GM18517 (cell line): ENCODE measurements around the gene PRDM16.
"Not testable (repeated sequence)": the region's sequence is repeated elsewhere in the genome, so short reads cannot be mapped to it uniquely, and the experiment has no call there.

Experiments
- ATAC-seq: cut with Tn5 transposase; IDR thresholded peaks from one replicate; pipeline ENCODE4 v1.9.1; 2021; ENCODE audit warnings: mild to moderate bottlenecking, moderate library complexity; ENCODE audit not compliant: unreplicated experiment

Gene PRDM16

DNA sequence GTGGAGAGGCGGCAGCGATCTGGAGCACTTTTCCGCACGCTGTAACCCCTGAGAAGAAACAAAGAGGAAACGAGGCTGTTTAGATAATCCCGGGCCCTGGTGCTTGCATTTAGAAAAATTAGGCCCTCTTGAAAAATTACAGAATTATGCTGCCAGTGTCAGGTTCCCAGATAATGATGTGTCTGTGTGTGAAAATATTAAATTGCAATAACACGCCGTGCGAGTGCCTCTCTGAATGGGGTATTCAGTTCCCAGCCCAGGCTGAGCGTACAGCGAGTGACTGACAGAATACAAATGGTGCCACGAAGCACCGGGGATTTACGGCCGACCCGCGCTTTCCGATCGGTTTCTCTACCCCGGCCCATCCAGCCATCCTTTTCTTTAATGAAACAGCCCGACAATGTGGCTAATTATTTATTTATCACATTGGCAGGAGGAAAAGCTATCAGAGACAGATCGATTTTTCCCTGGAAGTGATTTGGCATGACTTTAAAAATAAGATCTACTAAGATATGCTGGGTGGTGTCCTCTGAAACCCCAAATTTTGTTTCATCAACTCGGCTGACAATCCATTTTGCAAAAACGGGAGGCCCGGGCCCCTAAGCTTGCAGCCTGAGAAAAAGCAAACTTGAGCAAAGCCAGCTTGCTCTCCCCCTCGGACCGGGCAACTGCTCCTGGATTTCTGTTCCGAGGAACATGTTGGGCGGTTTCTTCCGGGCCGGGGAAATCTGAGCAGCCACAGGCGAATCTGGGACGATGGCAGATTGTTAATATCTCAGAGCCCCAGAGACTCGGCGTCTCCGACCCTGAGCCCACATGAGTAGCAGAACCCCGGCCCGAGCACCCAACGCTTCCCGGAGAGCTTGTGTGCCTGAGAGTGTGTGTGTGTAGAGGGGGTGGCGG lies 11.3 kb downstream of the PRDM16 start:
- ATAC-seq, result no peak

DNA sequence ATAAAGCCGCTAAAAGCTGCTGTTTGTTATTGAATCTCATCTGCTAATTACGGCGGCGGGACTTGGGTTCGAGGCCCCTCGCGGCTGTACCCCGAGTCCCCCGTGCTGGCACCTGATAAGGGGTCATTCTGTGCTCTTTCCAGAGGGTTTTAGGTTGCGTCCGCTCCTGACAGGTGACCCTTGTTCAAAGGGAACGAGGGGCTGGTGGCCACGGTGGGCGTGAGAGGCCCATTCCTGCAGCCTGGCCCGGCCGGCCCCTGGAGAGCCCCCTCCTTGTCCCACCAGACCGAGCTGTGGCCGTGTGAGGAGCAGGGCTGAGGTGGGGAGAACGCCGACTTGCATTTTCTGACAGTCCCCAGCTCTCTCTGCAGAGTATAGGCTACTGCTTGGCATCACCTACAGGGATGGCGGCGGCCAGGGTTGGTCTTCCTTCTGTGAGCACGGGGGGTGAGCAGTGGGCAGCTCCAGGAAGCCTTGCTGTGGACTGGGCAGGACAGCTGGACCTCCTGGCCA lies 12.2 kb downstream of the PRDM16 start:
- ATAC-seq, result no peak

GRCh38 chr1:3082051-3082450 lies 13.0 kb downstream of the PRDM16 start:
- ATAC-seq, result no peak

- ATAC-seq, result no peak
Observed at GRCh38 chr1:3082571-3083516, 13.8 kb downstream of the PRDM16 start.

GRCh38 chr1:3084154-3084553 lies 15.2 kb downstream of the PRDM16 start:
- ATAC-seq, result no peak

DNA sequence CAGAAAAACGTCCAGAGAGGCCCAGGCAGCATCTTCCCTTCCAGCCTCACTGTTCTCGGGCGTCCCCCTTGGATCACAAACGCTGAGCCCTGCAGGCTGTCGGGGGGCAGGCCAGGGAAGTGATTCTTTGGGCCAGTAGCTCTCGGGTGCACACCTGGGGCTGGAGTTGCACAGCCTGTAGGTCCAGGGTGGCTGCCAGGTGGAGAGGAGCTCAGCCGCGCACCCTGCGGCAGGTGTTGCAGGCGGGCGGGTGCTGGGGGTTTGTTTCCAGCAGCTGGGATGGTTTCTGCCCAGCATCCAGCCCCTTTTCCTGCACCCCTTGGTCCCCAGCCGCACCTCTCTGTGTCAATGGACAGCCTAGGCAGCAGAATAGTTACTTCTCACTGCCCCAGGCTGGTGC lies 15.7 kb downstream of the PRDM16 start:
- no peak for ATAC-seq

DNA sequence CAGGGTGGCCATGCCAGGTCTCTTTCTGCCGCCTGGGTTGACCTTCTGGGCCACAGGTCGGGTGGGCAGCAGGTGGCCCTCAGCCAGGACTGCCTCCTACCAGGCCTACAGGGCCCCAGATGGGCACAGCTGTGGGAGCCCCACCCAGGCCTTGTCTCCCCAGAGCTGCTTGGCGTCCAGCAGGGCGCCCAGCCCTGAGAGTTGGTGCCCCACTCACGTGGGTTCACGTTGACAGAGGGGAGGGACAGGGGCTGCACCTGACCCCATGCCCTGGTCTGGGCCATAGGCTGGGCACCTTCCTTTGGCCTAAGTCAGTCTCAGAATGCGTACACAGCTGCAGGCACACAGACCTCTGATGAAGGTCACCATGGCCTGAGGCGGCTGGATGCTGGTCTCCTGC lies 16.7 kb downstream of the PRDM16 start:
- no peak for ATAC-seq

DNA sequence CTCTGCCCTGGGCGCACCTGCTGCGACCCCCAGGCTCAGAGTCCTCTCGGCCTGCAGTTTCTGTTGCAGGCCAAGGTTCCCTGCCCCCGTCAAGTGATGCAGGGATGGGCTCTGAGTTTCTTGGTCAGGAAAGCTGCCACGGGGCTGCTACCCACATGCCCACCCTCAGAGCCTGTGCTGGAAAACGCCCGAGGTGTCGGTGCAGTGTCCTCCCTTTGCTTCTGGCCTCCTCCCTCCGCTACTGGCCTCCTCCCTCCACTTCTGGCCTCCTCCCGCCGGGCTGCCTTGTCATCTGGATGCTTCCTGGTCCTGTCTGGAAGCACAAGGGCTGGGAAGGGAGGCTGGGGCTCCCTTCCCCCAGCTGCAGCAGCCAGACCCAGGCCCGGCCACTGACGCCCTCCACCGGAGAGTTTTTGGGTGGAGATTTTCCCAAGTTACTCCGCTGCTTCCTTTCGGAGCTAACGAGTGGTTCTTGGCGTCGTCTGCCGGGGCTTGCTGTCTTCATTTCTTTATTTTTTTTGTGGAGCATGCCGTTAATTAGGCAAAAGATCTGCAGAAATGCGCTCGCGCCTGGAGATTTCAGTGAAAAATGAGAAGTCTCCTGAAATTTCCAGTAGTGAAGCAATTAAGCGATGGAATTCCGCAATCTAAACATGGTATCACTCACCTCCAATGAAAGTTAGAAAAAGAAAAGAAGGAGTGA lies 17.4 kb downstream of the PRDM16 start:
- ATAC-seq, result no peak

DNA sequence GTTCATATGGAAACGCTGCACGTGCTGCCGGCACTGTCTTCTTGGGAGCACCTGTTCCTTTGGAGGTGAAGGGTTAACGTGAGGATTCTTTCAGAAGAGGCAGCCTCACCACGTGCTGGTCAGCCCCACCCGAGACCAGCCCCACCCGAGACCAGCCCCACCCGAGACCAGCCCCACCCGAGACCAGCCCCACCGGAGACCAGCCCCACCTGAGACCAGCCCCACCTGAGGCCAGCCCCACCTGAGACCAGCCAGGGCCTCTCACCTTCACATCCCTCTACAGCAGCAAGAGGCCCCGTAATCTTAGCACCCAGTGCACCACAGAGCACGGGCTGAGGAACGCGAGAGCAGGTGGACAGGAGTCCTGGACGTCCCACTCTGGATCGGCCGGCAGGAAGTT lies 18.0 kb downstream of the PRDM16 start:
- no peak for ATAC-seq

- ATAC-seq, result not testable (repeated sequence)
Observed at GRCh38 chr1:3087946-3088668, 19.1 kb downstream of the PRDM16 start.

- ATAC-seq, result no peak
Observed at GRCh38 chr1:3089490-3089889, 20.5 kb downstream of the PRDM16 start.

DNA sequence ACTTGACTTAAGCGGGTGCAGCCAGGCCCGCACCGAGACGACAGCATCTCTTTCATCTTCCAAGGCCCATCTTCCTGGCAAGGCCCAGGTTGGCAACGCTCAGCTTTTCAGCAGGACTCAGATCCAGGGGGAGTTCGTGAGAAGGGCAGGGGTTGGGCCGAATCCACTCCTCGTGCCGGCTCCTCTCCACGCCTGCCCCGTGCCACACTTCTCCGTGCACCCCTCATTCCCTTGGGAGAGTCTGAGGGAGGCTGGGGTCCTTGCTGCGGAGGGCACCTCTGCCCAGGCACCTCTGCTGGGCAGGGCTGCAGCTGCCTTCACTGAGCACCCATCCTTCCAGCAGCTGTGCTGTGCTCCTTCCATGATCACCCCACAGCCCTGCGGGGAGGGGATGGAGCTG lies 22.3 kb downstream of the PRDM16 start:
- ATAC-seq, result no peak

- no peak for ATAC-seq
Observed at GRCh38 chr1:3092530-3092929, 23.5 kb downstream of the PRDM16 start.

GRCh38 chr1:3093898-3094626 lies 25.1 kb downstream of the PRDM16 start:
- ATAC-seq, result no peak

GRCh38 chr1:3094863-3095780 lies 26.1 kb downstream of the PRDM16 start:
- no peak for ATAC-seq

GRCh38 chr1:3096345-3096744 lies 27.3 kb downstream of the PRDM16 start:
- no peak for ATAC-seq

DNA sequence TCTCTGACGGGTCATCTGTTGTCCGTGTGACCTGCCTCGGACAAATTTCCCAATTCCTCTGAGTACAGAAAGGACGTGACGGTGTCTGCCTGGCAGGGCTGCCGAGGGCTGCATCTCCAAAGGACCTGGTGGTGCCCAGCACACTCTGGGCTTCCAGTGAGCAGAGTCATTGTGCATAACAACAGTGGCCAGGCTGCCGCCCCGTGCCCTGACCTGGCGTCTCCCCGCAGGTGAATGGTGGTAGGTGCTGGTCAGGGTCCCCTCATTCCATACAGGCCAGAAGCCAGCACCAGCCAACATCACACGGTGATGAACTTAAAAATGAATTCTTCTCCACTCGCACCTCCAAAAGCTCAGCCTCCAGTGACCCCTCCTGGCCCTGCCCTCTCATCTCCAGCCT lies 28.2 kb downstream of the PRDM16 start:
- ATAC-seq, result no peak

DNA sequence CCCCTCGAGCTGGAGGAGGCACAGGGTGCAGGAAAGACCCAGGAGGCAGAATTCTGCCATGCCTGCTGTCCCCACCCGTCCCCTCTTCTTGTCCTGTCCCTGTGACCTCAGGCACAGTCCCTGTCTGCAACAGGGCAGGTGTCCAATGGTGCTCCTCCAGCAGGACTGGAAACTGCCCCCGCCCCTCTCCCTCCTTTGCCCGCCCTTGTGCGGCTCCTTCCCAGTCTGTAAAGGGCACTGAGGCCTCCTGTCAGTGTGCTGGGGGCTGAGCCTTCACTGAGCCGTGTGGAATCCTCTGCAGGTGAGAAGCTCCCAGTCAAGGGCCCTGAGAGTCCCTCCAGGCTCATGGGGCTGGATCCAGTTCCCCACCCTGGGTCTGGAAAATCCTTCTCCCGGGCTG lies 28.9 kb downstream of the PRDM16 start:
- ATAC-seq, result no peak

DNA sequence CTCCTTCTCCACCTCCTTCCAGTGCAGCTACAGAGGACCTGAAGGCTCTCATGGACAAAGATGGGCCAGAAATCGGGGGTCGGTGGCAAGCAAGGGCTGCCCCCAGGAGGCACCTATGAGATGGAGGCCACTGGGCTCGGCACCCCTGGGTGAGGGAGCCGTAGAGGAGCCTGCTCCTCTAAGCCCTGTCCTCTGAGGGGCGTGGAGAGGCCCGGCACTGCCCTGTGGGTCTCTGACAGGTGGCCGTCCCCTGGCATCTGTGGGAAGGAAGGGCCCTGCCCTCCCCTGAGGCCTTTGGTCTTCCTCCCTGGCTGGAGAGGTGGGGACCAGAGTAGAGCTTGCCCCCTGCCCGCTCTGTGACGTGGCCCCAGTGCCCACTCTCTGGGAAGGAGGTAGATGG lies 30.9 kb downstream of the PRDM16 start:
- ATAC-seq, result no peak
